HG02938 (cell line): ENCODE results near the gene SOX1.

Experiments used
- ATAC-seq: cut with Tn5 transposase; IDR thresholded peaks from one replicate; pipeline ENCODE4 v1.9.1; 2021; ENCODE audit warnings: mild to moderate bottlenecking, moderate library complexity; ENCODE audit not compliant: unreplicated experiment

Gene SOX1

GRCh38 chr13:112071723-112072533 is 5.0 kb downstream of the SOX1 start:
- no peak for ATAC-seq

DNA sequence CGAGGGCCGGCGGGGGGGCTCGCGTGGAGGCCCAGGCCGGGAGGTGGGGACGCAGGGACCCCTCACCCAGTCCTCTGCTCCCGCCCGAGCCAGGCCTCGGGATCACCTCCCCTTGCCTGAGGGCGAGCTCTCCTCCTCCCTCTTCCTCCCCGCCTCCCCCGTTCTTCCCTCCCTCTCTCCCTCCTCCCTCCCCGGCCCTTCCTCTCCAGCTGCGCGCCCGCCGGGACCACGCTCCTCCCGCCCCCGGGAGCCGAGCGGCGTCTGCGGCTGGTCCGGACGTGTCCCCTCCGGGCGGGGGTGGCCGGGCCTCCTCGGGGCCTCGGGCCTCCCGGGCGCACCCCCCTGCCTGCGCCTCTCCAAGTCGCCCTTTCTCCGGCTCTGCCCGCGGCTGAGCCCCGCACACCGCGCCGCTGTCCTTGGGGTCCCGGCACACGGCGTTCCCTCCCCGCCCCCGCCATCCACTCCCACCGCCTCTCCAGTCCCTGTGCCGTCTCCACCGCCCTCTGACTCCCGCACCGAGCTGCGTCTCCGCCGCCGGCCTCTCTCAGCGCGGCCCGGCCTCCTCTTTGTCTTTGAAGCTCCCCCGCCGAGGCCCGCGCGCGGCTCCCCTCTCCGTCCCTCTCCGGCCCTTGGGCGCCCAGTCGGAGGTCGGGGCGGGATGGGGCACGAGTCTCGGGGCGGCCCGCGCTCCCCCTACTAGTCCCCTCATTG is 5.7 kb downstream of the SOX1 start:
- ATAC-seq = no peak

- no peak for ATAC-seq
Measured at GRCh38 chr13:112073245-112074138, 6.5 kb downstream of the SOX1 start.

DNA sequence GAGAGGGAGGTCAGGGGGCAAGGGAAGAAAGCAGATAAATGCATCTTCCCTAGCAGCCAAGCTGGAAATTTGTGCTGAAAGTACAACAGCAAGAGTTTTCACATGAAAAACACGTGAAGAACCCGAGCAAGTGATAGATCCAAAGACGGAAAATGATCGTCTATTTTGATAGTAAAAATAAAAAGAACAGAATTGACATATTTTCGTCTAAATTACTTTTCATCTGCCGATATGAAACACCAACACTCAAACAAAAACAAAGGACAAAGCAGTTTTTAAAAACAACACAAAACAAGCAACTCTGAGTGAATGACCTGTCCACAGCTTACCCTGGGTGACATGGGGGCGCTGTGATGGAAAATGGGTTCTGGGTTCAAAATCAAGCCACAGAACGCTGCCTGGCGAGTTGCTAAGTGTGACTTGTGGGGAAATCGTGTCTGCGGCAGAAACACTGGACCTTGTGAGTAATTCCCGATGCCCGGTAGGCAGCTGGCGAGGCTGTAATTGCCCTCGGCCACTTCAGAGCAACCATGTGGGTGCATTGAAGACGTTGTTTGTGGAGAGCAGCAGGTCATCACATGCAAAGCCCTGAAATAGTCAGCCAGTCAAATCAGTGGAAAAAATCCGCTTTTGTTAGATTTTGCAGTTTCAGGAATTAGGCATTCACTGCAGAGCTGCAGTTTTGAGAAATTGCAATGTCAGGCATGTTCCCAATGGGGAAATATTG is 7.4 kb downstream of the SOX1 start:
- no peak for ATAC-seq

DNA sequence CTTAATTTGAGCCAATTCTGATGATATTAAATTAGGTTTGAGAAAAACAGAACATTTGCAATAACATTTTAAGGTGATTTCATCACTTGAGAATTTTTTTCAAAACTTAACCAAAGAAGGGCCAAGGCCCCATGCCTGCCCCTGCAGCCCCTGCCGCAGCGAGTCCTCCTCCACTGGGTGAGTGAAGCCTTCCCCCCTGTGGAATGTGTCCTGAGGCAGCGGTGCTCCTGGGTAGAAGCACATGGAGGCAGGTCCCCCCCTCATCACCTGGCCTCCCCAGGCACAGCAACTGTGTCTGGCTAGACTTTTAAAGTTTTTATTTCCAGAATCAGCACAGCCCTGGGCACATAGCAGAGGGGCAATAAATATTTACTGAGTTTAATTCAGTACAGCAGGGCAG is 10.8 kb downstream of the SOX1 start:
- ATAC-seq = no peak

DNA sequence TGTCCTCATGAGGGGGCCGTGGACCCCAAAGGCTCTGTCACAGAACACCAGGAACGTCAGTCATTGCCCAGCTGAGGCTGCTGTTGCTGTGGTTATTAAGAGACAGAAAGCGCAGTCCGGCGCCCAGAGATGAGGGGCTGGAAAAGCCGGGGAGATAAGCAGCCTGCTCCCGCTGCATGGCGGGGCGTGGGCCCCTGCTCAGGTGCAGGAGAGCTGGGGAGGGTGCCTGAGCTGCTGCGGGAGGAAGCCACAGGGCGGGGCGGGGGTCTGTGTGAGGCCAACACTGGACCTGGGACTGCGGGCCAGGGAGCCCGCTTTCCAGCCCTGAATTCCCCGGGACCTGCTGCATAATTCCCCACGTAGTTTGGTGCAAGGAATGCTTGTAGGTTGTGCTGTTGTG is 11.3 kb downstream of the SOX1 start:
- no peak for ATAC-seq

DNA sequence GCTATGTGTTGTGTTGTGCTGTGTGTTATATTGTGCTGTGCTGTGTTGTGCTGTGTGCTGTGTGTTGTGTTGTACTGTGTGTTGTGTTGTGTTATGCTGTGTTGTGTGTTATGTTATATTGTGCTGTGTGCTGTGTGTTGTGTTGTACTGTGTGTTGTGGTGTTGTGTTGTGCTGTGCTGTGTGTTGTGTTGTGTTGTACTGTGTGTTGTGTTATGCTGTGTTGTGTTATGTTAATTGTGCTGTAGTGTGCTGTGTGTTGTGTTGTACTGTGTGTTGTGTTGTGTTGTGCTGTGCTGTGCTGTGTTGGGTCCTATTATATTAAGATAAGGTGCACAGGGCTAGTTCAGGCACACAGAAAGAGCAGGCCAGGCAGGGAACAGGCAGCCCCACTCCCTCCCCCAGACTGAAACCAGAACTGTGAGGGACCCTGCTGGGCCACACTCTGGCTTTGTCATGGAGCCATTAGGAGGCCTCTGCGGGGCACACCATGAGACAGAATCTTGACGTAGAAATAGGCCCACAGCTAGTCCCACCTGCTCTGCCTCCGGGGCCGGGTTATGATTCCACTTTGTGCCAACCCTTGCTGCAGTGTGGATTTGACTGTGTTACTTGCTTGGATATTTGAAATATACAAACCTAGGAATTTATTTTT is 12.1 kb downstream of the SOX1 start:
- no peak for ATAC-seq

DNA sequence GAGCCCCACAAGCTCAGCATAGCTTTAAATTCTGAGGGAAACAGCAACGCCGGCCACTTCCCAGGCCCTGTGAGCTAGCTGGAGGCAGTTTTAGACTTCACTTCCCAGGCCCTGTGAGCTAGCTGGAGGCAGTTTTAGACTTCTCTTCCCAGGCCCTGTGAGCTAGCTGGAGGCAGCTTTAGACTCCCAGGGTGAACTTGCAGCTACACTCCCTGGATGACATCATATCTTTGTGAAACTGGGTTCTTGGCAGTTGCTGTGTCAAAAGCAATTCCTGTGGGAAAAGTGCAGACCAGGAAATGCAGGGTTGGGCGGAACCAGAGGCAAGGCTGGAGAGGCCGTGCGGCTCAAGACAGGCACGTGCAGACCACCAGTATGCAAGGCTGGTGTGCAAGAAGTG is 12.7 kb downstream of the SOX1 start:
- no peak for ATAC-seq

DNA sequence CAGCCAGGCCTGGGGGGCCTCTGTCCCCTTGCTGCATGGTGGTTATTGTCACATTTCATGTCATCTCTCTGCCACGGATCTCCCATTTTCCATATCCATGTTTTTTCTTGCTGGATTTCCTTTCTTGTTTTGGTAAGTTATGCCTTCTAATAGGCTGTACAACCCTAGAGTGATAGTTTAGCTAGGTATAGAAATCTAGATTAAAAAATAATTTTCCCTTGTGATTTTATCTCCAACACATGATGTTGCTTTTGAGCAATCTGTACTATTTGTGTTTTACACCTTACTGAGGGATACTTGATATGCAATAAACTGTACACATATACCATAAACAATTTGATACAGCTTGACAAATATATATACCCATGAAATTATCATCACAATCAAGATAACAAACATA is 17.0 kb downstream of the SOX1 start:
- ATAC-seq = no peak

- no peak for ATAC-seq
Measured at GRCh38 chr13:112092453-112092852, 25.5 kb downstream of the SOX1 start.

DNA sequence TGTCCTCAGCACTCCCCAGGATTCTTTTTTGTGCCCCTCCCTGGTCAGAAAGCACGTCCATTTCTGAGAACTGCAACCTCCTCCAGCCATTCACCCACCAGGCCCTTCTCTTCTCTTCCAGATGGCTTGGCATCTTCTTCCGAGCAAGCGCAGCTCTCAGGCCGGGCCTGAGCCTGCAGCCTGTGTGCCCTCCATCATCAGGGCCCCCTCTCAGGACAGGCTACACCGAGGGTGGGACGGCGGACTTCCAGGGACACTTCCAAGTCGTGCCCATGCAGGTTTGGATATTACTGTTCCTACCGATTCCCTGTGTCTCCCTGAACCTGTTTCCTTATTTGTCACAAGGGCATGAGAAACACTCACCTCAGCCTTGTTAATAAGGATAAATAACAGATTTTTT is 28.4 kb downstream of the SOX1 start:
- ATAC-seq = no peak

DNA sequence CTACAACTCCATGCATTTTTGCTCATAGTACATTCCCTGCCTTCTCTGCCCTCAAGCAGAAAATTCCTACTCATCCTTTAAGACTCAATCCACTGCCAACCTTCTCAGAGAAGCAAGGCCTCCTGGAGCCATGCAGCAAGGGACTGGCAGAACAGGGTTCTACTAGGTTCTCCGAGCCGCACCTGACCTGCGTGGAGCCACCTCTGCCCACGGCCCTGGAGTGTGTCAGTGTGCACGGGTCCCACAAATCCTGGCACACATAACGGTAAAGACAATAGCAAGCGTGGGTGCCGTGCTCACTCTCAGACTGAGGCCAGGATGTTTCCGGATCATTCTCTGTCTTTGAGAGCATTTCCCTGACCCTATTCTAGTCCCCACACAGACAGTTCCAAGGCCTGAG is 30.0 kb downstream of the SOX1 start:
- no peak for ATAC-seq

GRCh38 chr13:112097770-112098169 is 30.8 kb downstream of the SOX1 start:
- no peak for ATAC-seq

GRCh38 chr13:112098699-112099098 is 31.8 kb downstream of the SOX1 start:
- no peak for ATAC-seq

DNA sequence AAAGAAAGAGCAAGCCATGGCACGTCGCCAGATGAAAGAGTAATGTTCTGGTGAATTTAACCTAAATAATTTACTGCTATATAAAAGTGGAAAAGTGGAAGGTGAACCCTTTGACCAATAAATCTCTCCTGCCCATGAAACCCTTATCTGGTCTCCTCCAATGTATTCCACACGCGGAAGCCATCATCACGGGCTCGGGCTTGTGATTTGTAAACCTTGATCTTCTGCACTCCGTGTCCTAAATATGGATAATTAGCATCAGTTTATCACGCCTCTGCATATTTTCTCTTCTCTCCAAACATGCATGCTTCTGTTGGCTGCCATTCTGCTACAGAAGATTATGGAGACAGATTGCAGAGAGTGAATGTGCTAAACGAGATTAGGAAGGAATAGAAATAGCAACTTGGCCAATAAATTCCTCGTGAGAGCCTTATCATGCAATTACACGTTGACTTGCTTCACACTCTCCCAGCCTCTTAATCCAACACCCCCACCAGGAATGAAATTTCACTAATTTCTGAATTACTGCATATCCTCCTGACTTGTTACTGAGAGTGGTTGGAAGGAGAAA is 34.5 kb downstream of the SOX1 start:
- ATAC-seq = no peak

GRCh38 chr13:112102243-112102642 is 35.3 kb downstream of the SOX1 start:
- ATAC-seq = no peak

DNA sequence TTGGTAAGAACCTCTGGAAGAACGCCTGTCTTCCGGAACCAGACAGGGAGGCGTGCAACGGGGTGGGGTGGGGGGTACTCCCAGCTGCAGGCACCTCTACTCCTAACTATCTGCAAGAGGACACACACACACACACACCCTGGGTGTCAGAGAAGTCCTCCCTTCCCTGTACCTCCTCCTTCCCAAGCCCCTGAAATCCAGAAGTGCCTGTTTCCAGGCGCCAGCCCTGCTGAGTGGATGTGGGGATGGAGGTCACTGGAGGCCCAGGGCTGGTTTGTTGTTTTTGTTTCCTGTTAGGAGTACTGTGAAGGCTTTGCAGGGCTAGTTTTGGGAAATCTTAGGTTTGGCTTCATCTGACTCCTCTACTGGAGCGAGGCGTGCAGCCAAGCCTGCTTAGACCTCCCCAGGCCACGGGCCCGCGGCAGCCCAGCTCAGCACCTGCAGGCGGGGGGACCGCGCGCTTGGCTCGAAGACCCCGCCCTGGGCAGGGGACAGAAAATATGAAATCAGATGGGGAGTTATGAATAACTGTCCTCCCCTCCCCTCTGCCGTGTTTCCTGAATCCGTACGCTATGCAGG is 36.4 kb downstream of the SOX1 start:
- ATAC-seq = no peak

- ATAC-seq = no peak
Measured at GRCh38 chr13:112103961-112104880, 37.3 kb downstream of the SOX1 start.

- ATAC-seq = no peak
Measured at GRCh38 chr13:112104881-112105234, 37.9 kb downstream of the SOX1 start.
